HepG2 (cell line): ENCODE data around the gene KRTAP5-6. TPM values are rescaled to one million over a fixed set of nuclear protein-coding genes. Genes with fewer than 3 reads are reported as not detected.

ENCODE experiments used
- AHR ChIP-seq: IDR thresholded peaks from 2 replicates; pipeline ENCODE4 v1.6.1; 2018; ENCODE audit warnings: missing genetic modification reagents, missing compliant biosample characterization
- CBFB ChIP-seq: sonication (generic); formaldehyde crosslinking; IDR thresholded peaks from 2 replicates; pipeline ENCODE4 v1.4.0; 2020; ENCODE audit warnings: missing genetic modification reagents
- E2F2 ChIP-seq: sonication (generic); formaldehyde crosslinking; IDR thresholded peaks from 2 replicates; pipeline ENCODE4 v1.4.0; 2020; ENCODE audit warnings: missing genetic modification reagents, borderline replicate concordance
- ELF1 ChIP-seq: sonication (generic); formaldehyde crosslinking; IDR thresholded peaks from 2 replicates; pipeline ENCODE4 v1.4.0; 2020; ENCODE audit warnings: missing genetic modification reagents
- KDM4B ChIP-seq: sonication (generic); formaldehyde crosslinking; IDR thresholded peaks from 2 replicates; pipeline ENCODE4 v1.4.0; 2020; ENCODE audit warnings: missing genetic modification reagents
- KMT2A ChIP-seq: sonication (generic); formaldehyde crosslinking; IDR thresholded peaks from 2 replicates; pipeline ENCODE4 v1.4.0; 2020; ENCODE audit warnings: missing genetic modification reagents
- RBAK ChIP-seq: sonication (generic); formaldehyde crosslinking; IDR thresholded peaks from 2 replicates; pipeline ENCODE4 v1.5.1; 2020; ENCODE audit warnings: mild to moderate bottlenecking, missing genetic modification reagents
- RORA ChIP-seq: sonication (generic); formaldehyde crosslinking; IDR thresholded peaks from 2 replicates; pipeline ENCODE4 v1.5.0; 2020; ENCODE audit warnings: mild to moderate bottlenecking, missing genetic modification reagents, moderate library complexity
- STAT6 ChIP-seq: sonication (generic); formaldehyde crosslinking; IDR thresholded peaks from 2 replicates; pipeline ENCODE4 v1.4.0; 2020; ENCODE audit warnings: missing genetic modification reagents, mild to moderate bottlenecking, borderline replicate concordance
- ZFX ChIP-seq: sonication (generic); formaldehyde crosslinking; IDR thresholded peaks from 2 replicates; pipeline ENCODE4 v1.4.0; 2020; ENCODE audit warnings: mild to moderate bottlenecking, low read depth, missing genetic modification reagents, moderate library complexity
- ZMAT3 ChIP-seq: sonication (generic); formaldehyde crosslinking; conservative IDR thresholded peaks from 2 replicates; pipeline ENCODE4 v1.7.0; 2021; ENCODE audit warnings: missing genetic modification reagents
- ZNF20 ChIP-seq: sonication (generic); formaldehyde crosslinking; IDR thresholded peaks from 2 replicates; pipeline ENCODE4 v1.4.0; 2020; ENCODE audit warnings: mild to moderate bottlenecking, moderate library complexity, missing genetic modification reagents
- ZNF574 ChIP-seq: sonication (generic); formaldehyde crosslinking; IDR thresholded peaks from 2 replicates; pipeline ENCODE4 v1.4.0; 2020; ENCODE audit warnings: missing genetic modification reagents
- ZNF580 ChIP-seq: IDR thresholded peaks from 2 replicates; pipeline ENCODE4 v1.6.1; 2016; ENCODE audit warnings: low read depth, borderline replicate concordance
- ZNF615 ChIP-seq: sonication (generic); formaldehyde crosslinking; IDR thresholded peaks from 2 replicates; pipeline ENCODE4 v1.5.0; 2020; ENCODE audit warnings: mild to moderate bottlenecking, missing genetic modification reagents, borderline replicate concordance
- ZNF687 ChIP-seq: sonication (generic); formaldehyde crosslinking; IDR thresholded peaks from 2 replicates; pipeline ENCODE4 v1.5.1; 2020; ENCODE audit warnings: mild to moderate bottlenecking, missing genetic modification reagents, moderate library complexity
- ZNF772 ChIP-seq: sonication (generic); formaldehyde crosslinking; IDR thresholded peaks from 2 replicates; pipeline ENCODE4 v1.5.0; 2020; ENCODE audit warnings: mild to moderate bottlenecking, missing genetic modification reagents
- polyA plus RNA-seq, 8 experiments: library from polyadenylated mRNA; depleted of rRNA in 3 of 8; stranded (reverse) in 7 of 8; unstranded in 1 of 8; fragments of >200 nt; fragmentation: Illumina TruSeq in 4 of 8; extraction: Trizol in 4 of 8; gene quantifications; 2 replicates each; pipeline versions ENCODE4 v1.2.1 to v1.2.3, GENCODE V29; 2011 to 2016; ENCODE audit warnings: low read depth in 4 of 8, missing spikeins in 1 of 8, mixed read lengths in 1 of 8; ENCODE audit not compliant: insufficient read depth in 1 of 8
- total RNA-seq, 5 experiments: library from RNA; depleted of rRNA; stranded (reverse); fragments of >200 nt; fragmentation: Illumina TruSeq; extraction: Trizol; gene quantifications; 2 replicates each; pipeline ENCODE4 v1.2.3, GENCODE V29; 2016; ENCODE audit warnings: low read depth in 1 of 5

Gene KRTAP5-6
- total and polyA plus RNA-seq, 2 of the 13 experiments (the other 11 are each of a cell fraction or from before 2014, with no cell fraction given): not detected

- TF ChIP-seq STAT6: no peak
- TF ChIP-seq ZNF687 (CRISPR knock-in tag): peak; percentile 89
- TF ChIP-seq CBFB (CRISPR knock-in tag): no peak
- TF ChIP-seq ZMAT3 (CRISPR knock-in tag): no peak
- TF ChIP-seq KMT2A (CRISPR knock-in tag): peak; percentile 16; the same call in 1 of the 2 replicates
- no peak; the same call in 1 of the 2 replicates for TF ChIP-seq KDM4B (CRISPR knock-in tag)
- TF ChIP-seq ZNF574: peak; percentile 98
- no peak for TF ChIP-seq AHR (CRISPR knock-in tag)
- TF ChIP-seq E2F2 (CRISPR knock-in tag): no peak
- TF ChIP-seq ZNF772 (CRISPR knock-in tag): 0 out of 2 replicates have a peak, but pooled peaks have one; percentile 40
- TF ChIP-seq RORA (CRISPR knock-in tag): no peak
- no peak for TF ChIP-seq ZNF615 (CRISPR knock-in tag)
- TF ChIP-seq ELF1 (CRISPR knock-in tag): no peak
- no peak for TF ChIP-seq ZNF580
- TF ChIP-seq ZNF20 (CRISPR knock-in tag): no peak
- TF ChIP-seq RBAK (CRISPR knock-in tag): no peak; the same call in 1 of the 2 replicates
- peak; percentile 65 for TF ChIP-seq ZFX
These were observed 3.5 kb upstream of the KRTAP5-6 start (continued) for GRCh38 chr11:1693327-1694063.
